Measurements from ENCODE around the gene SLC22A2. TPM values are rescaled to one million over a fixed set of nuclear protein-coding genes. Genes with fewer than 3 reads are reported as not detected.

SLC22A2 gene
- polyA plus RNA-seq, 1 donor, result not detected

DNA sequence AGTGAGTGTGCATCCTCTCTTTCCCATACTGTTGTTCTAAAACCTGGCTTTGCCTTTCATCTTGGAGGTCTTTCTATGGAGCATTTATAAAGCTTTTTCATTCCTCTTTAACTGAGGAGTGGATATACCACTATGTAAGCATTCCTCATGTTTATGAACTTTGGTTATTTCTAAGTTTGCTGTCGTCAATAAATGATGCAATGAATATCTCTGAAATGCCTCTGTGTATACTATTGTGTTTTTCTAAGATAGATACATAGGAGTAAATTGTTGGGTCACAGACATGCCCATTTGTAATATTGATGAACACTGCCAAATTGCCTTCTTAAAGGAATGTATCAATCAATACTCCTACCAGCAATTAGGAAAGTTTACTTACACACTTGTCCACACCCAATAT lies 53.9 kb downstream of the SLC22A2 start:
- no peak for DNase-seq

DNA sequence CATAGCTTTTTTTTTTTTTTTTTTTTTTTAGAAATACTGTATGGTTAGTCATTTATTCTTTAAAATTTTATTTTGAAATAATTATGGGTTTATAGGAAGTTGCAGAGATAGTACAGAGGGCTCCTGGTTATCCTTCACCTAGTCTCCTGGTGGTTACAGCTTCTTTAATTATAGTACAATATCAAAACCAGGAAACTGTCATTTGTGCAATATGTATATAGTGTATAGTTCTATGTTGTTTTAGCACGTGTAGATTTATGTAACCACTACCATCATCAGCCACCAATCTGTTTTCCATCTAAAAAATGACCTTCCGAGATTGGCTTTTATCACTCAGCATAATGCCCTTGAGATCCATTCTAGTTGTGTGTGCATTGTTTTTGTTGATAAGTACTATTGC lies 54.7 kb downstream of the SLC22A2 start:
- no peak for DNase-seq

DNA sequence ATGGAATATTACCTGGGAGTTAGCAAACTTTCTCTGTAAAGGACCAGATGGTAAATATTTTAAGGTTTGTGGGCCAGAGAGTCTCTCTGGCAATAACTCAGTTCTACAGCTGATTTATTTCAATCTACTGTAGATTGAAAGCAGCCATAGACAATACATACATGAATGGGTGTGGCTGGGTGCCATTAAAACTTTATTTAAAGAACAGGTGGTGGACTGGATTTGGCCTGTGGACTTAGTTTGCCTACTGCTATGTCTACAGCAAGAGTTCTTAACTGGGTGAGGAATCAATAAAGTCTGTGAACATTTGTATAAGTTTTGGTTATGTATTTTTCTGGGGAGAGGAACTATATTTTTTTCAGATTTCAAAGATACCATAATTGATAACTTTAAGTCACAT lies 55.1 kb downstream of the SLC22A2 start:
- no peak for DNase-seq

DNA sequence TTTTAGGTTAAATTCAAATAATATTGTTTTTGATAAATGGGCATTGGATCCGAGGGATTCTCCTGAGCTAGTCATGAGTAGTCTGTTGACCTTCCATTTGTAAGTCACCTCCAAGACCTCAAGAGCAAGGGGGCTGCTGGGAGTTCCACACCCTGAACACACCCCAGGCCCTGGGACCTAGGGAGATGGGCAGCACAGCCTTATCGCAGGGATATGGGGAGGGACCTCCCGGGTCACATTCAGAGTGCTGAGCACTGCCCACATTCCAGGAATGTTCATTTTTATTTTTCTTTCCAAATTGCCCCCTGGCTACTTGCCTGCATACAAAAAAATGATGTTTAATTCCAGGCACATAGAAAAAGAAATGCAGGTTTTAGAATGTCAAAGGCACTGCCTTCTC lies 55.5 kb downstream of the SLC22A2 start:
- no peak for DNase-seq

DNA sequence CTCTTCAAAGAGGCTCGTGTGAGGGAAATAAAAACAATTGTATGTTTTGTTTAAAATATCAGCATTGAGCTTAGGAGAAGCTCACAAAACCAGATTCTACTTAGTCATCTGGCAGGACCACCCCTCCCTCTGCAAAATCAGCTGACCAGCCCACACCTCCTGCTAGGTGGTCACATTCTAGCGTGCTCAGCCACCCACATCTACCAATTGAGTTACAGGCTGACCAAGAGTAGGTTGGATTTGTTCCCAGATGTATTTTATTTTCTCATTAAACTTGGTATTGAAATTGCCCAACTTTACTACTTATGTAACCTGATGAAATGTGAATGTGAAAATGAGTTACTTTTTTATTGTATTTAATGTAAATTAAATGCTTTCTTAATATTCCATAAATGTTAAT lies 56.2 kb downstream of the SLC22A2 start:
- DNase-seq, result no peak

DNA sequence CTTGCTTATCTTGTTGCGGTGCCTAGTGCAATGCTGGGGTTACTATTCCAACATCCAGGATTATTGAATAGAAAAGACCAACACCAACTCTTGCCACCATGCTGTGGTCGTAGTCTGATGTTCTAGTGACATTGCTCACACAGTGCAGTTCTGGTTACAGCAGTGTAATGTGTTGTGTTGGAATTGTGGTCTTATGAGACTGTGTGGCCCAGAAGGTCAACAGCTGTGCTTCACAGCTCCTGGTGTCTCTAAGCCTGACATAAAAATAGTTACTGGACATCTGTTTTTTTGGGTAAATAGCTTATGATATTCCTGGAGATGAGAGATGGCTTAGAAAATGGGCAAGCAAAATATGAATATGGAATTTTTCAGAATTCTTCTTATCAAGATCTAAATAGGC lies 57.6 kb downstream of the SLC22A2 start:
- DNase-seq, result peak; percentile 17

DNA sequence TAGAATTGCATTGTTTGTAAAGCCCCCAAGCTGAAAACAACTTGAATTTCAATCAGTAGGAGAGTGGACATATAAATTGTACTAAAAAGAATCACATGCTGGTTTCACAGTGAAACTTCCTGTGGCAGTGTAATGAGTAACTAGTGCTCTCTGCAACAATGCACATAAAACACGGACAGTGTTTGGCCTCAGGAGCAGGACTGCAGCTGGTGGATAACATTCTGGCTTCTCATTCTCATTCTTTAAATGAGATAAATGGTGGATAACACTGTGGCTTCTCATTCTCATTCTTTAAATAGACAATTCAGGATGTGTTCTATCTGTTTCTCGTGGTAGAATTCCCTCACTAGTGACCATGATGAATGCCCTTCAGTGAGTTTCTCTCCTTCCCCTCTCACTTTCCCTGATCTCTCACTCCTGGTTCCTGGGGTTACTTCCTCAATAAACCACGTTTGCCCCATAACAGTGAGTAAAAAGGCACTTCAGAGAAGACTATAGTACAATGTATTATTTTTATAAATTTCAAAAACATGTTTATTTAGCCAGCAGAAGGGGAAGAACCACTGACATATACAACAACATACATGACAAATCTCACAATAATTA lies 59.9 kb downstream of the SLC22A2 start:
- DNase-seq, result no peak

DNA sequence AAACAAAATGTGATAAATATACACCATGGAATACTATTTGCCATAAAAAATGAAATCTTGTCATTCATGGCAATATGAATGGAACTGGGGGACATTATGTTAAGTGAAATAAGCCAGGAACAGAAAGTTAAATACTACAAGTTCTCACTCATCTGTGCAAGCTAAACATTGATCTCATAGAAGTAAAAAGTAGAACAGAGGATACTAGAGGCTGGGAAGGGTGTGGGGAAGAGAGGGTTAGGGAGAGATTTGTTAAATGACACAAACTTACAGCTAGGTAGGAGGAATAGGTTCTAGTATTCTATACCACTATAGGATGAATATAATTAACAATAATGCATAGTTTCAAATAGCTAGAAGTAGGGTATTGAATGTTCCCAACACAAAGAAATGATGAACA lies 61.0 kb downstream of the SLC22A2 start:
- DNase-seq, result no peak

DNA sequence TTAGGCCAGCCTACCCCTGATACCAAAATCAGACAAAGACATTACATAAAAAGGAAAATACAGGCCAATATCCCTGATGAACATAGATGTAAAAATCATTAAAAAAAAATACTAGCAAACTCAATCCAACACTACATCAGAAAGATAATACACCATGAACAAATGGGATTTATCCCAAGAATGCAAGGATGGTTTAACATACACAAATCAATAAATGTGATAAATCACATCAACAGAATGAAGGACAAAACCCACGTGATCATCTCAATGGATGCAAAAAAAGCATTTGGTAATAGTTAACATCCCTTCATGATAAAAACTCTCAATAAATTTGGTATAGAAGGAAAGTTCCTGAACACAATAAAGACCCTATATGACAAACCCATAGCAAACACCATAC lies 63.8 kb downstream of the SLC22A2 start:
- no peak for DNase-seq

DNA sequence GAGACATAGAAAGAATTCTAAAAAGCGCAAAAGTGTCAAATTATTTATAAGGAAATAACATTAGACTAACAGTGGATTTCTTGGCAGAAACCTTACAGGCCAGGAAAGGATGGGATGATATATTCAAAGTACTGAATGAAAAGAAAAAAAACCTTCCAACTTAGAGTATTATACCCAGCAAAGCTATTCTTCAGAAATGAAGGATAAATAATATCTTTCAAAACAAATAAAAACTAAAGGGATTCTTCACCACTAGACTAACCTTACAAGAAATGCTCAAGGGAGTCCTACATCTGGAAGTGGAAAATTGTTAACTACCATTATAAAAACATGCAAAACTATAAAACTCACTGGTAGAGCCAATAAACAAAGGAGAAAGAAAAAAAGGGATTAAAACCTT lies 65.8 kb downstream of the SLC22A2 start:
- no peak for DNase-seq

DNA sequence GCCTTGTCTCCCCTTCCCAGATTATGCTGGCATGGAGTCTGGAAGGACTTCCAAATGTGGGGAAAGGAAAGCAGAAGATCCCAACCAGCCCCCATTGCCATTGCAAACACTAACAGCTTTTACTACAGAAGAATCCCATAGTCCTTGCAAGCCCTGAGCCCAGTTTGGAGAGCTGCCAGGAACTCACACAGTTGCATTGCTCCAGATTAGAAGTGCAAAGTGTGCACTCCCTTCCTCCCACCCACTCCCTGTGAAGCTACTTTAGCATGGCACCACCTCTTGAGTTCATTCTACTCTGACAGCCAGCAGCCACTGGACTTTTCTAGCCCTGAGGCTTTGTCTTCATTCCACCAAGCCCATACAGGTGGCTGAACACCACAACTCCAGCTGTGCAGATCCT lies 67.6 kb downstream of the SLC22A2 start:
- DNase-seq, result no peak

DNA sequence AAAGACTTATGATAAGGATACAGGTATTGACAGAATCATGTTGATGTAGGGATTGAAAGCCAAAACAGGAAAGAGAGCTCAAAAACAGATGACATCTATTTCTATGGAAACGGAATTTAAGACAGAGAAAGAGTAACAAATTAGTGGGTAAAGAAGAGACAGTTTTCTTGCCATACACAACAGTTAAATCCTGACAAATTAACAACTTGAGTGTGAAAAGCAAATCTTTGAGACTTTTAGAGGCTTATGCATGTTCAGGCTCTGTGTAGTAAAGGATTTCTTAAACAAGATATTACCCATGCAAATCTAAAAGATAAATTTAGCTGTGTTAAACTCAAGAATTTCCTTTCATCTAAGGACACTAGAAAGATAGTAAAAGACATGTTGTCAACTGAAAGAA lies 68.5 kb downstream of the SLC22A2 start:
- DNase-seq, result no peak

DNA sequence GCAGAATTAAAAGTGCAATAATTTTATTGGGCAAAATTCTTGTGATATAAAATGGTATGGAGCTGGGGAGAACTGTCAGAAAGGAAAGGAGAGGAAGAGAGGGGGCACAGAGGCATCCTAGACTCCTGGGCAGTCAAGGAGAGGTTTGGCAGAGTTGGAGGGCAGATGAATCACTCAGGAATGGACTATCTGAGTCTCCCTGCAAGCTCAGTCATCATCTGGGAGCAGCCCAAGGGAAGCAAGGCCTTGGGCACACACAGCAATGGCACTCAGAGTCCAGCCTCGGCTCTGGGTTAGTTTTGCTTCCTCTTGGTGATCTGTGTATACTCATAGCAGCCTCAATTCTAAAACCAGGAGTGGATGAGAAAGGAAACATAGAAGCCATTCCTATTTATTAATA lies 69.8 kb downstream of the SLC22A2 start:
- DNase-seq, result no peak

DNA sequence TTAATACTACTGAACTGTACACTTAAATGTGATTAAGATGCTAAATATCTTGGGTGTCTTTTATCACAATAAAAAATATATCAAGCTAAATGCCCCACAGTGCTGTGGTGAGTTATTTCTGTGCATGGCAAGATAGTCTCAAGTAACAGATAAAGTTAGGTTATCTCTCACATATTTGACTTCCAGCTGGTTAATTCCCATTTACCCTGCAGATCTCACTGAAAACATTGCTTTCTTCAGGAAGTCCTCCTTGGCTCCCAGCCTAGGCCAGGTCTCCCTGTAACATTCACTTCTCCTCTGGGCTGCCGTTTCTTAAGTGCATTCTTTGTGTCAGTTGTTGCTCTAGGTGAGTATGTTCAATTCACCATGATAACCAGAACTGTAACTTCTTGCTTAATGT lies 77.9 kb downstream of the SLC22A2 start:
- DNase-seq, result no peak

DNA sequence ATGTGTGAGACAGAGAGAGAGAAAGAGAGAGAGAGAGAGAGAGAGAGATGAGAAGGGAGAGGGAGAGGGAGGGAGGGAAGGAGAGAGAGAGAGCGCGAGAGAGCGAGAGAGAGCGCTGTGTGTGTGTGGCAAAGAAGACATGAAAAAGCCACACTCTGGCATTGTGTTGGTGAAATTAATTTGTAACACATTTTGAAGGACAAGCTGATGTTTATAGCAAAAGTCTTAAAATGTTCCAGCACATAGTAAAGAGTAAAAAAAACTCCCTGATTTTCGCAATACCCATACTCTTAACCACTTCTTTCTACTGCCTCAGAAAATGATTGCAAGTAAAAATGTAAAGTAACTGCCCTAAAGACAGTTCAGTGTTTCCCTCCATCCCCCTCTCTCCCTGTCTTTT lies 80.3 kb downstream of the SLC22A2 start:
- no peak for DNase-seq

DNA sequence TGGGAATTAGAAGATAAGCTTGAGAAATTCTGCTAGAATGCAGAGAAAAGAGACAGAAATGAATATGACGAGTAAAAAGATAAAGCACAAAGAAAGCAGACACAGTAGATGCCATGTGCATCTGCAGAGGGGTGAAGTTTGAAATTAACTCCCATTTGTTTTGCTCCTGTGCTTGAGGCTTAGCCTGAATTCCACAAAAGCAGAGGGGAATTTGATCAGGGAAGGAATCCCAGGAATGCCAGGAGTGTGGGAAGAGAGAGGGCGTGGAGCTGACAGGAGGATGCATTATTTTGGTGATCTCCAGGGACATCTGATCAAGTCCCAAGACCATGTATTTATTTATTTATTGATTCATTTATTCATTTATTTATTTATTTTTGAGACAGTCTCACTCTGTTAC lies 81.4 kb downstream of the SLC22A2 start:
- no peak for DNase-seq

DNA sequence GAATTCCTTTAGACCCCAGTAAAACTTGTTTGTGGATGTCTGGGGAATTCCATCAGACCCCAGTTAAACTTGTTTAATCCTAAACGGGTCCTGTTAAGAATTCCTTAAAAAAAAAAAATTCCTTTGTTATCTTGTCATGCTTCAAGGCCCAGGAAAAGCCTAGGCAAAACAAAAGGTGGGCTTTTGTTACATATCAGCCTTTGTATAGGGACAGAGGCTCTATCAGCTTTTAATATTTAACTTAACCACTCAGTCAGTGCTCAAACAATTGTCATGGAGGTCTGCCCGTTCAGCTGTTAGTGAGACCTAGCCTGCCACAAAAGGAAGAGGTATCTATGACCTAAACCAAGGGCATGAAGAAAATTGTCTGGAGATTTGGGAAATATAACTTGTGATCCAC lies 83.9 kb downstream of the SLC22A2 start:
- DNase-seq, result no peak

DNA sequence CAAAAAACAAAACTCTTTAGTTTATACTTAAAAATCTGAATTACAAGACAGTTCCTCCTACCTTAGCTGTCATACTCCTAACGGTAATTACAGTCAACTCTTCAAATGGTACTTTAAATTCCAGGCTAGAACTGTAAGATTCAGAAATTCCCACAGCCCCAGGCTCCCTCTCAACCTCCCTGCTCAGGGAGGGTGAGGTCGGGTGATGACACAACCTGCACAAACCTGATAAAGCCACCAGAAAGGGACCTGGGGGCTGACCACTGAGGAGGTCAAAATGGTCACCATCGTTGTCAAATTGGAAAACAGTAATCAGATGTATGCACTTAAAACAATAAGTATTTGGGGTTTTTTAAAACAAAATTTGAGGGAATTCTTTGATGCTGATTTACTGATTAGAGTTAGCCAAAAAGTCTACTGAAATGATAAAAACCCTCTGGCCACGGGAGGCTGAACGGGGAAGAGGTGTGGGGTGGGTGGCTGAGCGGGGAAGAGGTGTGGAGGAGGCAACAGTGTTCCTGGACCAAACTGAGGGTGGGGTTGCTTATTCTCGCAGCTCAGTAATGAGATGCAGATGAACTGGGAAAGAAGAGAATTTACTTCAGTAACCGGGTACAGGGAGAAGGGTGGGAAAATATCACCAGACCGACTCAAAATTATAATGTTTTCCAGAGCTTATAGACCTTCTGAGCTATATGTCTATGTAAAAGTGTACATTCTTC lies 84.7 kb downstream of the SLC22A2 start:
- no peak for DNase-seq

DNA sequence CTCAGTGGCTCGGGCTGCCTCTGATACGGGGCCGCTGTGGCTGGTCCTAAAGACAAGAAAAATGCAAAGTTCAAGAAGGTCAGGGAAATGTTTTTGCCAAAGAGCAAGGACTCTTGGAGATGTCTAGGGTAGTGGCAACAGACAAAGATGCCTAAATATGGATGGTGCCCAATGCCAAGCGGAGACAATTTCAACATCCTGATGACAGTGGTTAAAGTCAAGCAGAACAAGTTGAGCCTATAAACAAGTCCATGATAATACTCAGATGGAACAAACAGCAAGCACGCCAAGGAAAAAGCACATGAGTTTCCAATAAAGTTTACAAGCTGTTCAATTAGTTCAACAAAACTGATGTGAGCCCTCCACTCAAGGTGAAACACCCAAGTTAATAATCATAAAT lies 85.9 kb downstream of the SLC22A2 start:
- DNase-seq, result no peak

DNA sequence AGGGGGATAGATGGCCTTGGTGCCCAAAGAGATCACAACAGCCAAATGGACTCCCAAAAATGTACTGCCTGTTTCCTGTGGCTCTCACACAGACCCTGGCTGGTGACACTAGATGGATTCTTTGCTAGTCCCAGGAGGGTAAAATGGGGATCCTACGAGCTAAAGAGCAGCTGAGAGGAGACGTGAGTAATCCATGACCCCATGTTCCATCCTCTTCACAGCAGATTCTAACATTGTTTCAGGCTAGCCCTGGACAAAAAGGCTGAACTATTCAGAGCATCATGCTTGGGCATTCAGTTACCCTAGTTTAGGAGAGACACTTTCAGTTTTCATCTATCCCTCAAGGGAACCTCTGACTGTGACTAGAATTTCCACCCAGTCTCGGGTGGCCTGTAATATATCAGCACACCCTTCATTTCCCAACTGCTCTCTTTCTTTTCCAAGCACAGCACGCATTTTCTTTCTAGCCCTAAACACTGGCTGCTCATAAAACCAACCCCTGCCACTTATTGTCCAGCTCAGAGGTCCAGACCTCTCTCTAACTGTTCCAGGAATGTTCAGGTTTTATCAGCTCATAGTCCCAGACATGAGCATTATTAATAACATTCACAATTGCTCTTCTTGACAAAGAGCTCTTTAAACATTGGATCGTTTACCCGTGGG lies 88.5 kb downstream of the SLC22A2 start:
- DNase-seq, result no peak

DNA sequence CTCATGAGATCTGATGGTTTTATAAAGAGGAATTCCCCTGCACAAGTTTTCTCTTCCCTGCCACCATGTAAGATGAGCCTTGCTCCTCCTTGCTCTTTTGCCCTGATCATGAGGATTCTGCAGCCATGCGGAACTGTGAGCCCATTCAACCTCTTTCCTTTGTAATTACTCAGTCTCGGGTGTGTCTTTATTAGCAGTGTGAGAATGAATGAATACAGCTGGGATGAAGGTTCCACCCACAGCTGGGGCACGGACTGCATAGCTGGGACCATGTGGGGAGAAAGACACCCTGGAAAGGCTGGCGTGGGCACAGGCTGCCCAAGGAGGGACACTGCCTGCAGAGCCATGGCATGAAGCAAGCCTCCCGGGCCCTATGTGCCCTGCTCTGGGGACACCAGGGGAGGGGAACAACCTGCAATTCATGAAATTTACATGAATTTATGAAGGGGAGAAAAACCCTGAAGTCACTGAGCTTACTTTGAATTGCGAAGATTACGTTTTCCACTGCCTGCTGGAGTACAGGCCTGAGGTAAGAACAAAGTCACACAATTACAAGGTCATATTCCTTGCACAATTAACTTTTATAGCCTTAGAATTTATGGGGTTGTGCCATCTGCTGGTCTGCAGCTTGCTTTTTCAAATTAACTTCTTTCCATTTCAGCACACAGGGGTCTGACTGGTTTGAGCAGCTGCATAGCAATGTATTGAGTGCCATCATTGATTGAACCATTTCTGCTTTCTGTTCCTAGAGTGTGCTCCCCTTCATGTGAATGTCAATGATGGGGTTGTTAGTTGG lies 90.8 kb downstream of the SLC22A2 start:
- no peak for DNase-seq

Measured in hindlimb muscle (tissue), 1 donor.